NCI-H2081 treated with DMSO at 0.1 percent for 48 hours (cell line): ENCODE results near the gene GGT6.

Source experiments
- DNase-seq: peaks from one replicate; lab custom pipeline; 2025; lab: John Stamatoyannopoulos, UW

The GGT6 gene

DNA sequence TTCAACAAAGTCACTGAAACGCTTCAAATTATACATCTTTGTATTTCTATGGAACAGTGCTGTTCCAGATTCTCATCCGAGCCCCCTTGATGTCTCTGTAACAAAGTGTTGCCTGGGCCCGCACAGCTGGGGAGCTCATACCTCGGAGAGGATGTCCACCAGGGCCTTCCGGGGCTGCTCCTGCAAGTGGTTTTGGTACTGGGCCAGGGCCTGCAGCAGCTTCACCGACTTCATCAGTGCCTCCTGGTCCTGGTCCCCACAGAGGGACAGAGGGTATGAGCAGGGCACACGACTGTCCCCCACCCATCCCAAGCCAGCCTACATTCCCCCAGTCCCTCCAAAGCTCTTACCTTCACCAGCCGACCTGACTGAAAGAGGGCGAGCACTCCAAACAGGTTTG lies 6.7 kb downstream of the GGT6 start:
- no peak for DNase-seq

DNA sequence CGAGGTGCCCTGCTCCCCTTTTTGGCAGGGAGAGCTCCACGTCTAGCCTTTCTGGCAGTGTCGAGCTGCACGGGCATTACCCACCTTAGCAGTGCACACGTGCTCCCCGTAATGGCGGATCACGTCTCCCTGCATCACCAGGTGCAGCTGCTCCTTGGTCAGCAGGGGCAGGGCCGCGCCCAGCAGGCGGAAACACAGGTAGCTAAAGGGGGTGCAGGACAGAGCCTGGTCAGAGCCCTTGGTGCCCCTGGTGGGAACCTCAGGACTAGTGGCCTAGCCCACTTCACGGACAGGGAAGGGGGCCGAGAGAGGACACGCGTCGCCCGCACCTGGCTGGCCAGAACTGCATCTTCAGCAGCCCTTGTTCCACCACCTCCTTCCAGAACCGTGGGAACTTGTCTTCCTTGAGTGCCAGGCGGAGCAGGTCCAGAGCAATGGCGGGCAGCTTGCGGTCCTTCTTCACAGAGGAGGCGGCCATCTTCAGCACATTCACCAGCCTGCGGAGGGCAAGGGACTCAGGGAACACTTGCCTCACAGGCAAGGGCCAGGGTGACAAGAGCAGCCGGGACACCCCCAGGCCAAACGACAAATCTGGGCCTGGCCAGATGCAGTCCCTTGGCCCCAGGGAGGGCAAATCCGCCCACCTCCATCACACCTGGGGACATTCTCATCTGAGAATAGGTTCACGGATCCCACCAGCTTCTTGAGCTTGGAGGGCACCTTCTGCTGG lies 8.4 kb downstream of the GGT6 start:
- DNase-seq: no peak

DNA sequence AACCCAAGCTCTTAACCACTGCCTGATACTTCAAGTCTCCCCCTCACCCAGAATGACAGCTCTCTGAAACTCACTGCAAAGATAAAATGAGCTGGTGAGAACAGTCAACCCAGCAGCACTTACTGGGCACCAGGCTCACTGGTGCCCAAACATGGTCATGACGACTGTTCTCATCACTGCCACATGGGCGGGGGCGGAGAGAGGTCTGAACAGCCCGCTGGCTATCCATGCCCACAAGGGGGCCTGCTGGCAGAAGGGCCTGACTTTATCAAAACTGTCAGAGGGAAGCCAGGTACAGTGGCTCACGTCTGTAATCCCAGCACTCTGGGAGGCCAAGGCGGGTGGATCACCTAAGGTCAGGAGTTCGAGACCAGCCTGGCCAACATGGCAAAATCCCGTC lies 9.2 kb downstream of the GGT6 start:
- no peak for DNase-seq

DNA sequence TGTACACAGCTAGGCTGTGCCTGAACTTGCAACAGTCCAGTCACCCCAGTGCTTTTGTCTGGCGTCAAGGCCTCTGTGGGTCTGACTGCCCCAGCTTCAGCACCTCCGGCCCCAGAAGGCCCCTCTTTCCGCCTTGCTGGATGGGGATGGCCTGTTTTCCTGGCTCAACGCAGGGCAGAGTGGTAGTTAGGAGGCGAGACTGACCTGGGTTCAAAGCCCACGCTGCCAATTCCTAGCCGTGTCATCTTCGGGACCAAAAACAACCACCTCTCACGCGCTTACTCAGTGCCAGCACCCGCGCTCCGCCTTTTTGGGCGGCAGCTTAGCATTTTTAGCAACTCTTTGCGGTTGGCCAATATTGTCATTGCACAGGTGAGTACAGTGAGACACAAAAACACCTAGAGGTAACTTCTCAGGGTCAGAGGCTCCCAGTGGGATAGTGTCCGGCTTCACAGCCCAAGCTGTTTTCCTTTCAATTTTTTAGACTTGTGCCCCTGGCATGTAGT lies 9.8 kb downstream of the GGT6 start:
- no peak for DNase-seq

DNA sequence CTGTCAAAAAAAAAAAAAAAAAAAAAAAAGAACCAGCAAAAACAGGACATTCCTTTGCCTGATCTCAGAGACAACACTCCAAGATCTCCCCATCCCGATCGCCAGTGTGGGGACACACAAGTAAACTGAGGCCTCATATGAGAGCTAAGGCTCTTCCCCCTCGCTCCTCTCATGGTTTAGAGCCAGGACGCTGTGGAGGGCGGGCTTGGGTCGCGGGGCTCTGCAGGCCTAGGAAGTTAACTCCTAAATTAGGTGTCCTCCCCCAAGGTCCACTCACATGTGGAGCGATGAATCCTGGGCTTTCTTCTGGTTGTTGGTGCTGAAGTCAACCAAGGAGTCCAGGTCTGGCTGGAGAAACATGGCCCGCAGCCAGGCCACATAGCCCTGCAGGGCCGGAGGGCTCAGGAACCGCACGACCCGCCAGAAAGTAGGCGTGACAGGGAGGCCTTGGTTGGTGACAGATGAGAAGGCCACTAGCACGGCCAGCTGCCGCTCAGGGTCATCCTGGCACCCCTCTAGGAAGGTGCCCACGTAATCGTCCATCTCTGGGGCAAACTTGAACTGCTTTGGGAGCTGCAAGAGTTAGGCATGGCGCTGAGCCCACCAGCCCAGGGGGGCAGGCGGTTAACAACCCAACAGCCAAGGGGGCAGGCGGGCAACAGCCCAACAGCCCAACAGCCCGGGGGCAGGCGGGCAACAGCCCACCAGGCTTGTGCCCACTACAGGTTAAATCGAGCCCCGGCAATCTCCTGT lies 10.4 kb downstream of the GGT6 start:
- DNase-seq: no peak

DNA sequence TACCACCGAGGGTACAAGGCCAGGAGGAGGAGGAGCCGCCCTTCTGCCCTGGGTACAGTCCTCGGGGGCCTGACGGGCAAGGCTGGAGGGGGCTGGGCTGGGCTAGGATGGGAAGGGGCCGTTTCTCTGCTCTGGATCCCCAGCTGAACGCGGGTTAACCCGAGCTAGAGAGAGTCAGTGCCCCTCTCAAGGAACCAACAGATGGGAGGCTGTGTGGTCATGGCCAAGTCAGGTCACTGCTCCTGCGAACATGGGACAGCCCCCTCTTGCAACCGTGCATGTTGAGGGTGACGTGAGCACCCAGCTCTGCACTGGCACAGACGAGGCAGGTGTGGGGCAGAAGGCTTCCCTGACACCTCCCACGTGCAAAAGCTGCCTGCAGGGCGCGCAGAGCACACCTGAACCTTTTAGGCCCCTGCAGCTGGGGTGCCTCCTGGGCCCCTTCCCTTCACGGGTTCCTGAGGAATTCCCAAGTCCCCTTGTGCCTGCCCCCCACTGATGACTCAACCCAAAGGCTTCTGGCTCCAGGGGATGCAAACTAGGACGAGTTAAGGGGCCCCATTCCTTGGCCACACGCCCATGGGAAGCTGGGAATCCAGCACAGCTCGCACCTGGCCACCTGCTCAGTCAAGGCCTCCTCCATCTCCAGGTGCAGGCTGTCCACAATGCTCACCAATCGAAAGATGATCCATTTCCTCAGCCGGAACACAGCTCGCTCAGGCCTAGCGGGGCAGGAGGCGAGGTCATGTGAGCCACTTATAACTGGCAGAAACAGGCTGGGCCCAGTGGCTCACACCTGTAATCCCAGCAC lies 11.5 kb downstream of the GGT6 start:
- no peak for DNase-seq

DNA sequence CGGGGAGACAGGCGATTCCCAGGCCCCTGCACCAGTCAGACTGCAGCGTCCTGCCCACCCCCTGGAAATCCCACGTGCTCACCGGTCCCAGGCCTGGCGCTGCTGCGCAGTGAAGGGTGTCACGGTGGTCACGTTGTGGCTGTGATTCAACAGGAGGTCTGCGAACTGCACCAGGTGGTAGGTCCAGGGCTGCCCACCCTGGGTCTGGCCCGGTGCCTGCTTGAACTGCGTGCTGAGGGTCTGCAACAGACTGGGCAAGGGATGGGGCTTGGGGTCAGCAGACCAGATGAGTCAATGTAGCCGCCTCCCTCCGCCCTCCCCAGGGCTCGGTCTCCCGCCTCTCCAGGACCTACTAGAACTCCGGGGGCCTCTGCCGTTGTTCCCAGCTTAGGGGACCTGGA lies 12.3 kb downstream of the GGT6 start:
- no peak for DNase-seq

DNA sequence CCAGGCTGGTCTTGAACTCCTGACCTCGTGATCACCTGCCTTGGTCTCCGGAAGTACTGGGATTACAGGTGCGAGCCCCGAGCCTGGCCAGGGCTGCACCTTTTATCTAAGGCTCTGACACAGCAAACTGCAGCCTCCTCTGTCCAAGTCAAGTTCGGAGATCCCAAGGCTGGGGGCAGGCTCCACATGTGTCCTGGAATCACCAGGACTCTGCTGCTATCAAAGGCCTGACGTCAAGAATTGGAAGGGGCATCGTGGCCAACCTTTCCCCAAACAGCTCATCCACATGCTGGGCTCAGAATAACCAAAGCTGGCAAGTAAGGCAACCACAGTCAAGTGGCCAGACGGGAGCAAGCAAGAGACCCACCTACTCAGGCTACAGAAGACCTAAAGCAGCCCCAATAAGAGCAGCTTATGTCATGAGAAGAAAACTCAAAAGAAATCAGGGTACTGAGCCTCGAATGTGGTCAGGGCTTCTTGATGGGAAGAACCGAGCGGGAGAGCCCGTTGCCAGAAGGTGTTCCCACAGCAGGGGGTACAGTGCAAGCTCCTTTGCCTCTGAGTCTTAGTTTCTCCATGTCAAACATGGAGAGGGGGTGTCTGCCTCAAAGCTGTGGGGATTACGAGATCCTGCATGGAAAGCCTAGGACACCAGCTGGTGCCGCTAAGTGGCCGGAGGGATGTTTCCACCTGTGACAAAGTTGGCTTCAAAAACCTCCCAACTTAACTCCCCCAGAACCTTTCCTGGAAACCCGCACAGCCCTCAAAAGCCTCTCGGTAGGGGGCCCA lies 13.1 kb downstream of the GGT6 start:
- no peak for DNase-seq

DNA sequence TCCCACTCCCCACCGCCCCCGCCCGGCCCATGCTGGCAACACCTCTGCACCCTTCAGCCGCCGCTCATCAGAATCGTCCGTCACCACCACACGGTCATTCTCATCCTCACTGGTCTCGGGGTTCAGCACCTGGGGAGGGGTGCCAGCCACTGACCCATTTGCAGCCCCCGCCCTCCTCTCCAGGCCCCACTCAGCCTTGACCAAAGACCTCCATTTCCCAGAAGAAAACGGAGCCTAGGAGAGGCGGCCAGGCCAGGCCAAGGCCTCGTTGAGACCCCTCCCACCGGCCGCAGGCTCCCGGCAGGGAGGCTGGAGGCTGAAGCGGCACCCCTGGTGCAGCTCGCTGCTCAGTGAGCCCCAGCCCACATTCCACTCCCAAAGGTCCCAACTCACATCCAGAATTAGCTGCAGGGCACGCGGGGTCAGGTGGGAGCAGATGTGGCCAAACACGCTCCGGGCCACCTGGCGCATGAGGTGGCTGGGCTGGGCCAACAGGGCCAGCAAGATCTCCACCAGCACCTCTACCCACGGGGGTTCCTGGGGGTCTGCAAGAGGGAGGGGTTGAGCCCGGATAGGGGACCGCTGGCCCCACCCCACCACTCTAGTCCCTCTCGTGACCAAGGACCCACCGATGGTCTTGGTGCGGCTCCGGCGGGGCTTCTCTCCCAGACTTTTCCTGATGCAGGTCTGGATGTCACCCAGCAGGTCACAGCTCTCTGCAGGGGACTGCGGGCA lies 15.0 kb downstream of the GGT6 start:
- no peak for DNase-seq

DNA sequence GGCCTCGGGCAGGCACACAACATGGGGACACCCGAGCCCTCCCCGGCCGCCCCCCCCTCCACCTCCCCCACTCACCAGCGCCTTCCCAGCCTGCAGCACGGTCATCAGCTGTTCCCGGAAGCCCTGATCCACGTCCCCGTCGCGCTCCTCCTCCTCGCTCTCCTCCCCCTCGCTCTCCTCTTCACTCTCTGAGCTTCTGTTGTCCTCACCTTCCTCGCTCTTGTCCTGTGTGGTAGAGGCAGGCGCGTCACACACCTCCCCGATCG lies 15.5 kb downstream of the GGT6 start:
- DNase-seq: no peak

DNA sequence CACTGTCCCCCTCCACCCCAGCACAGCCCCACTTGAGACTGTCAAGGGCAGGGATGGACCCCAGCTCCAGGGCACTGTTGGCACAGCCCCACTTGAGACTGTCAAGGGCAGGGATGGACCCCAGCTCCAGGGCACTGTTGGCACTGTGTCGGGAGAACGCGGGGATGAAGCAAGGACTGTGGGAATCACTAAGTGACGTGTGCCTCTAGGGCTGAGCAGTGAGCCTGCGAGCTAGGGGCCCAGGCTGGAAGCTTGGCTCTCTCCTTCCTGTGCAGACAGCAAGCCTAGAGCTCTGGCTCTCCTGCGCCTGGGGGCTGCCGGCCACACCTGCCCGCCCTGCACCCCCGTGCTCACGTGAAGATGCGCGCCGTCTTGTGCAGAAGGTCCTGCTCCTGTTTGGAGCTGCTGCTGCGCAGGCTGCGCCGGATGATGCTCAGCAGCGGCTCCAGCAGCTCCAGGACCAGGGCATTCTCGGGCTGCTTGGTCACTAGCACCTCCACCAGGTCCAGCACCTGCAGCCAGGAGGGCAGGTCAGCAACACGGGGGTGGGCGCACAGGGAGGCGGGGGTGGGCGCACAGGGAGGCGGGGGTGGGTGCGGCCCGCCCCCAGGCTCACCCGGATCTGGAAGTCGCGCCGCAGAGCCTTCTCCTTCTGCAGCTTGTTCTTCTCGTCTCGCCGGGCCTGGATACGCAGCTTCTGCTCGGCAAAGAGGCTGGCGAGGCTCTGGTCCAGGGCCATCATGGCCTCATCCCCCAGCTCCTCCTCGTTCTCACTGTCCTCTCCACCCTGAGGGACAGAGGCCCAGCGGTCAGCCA lies 16.0 kb downstream of the GGT6 start:
- no peak for DNase-seq

DNA sequence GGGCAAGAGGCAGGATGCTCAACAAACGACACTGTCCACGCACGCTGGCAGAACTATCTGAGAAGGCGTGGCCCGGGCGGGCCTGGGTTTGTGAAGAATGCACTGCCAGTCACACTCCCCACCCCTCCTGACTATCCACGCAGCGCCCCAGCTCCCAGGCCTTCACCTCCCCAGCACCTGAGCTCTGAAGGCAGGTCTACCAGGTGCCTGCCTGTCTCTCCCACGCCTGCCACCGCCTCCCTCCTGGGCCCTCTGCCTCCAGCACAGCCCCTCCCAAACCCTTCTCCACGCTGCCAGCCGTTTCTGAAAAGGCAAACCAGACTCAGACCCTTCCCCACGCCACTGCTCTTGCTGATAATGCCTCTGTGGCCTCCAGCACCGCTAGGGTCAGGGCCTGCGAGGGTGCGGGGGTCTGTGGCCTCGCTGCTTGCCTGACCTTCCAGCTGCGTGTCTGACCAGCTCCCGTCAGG lies 16.8 kb downstream of the GGT6 start:
- no peak for DNase-seq

DNA sequence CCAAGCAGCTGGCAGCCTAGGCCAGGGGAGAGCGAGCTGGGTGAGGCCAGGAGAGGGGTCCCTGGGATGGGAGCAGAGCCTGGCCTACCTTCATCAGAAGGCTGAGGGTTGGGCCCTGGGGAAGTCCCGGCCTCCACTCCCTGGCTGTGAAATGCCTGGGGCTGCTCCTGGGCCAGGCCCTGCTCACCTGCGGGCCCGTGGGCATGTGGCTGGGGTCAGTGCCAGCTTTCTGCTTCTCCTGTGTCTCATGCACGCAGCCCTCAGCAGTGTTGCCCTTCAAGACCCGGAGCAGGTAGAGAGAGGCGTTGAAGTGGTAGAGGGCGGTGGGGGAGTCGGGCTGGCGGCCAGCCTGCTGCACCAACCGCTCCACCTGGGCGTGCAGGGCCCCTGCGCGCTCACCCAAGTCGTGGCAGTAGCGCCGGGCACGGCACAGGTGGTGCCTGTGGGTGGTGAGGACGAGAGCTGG lies 17.6 kb downstream of the GGT6 start:
- DNase-seq: no peak

DNA sequence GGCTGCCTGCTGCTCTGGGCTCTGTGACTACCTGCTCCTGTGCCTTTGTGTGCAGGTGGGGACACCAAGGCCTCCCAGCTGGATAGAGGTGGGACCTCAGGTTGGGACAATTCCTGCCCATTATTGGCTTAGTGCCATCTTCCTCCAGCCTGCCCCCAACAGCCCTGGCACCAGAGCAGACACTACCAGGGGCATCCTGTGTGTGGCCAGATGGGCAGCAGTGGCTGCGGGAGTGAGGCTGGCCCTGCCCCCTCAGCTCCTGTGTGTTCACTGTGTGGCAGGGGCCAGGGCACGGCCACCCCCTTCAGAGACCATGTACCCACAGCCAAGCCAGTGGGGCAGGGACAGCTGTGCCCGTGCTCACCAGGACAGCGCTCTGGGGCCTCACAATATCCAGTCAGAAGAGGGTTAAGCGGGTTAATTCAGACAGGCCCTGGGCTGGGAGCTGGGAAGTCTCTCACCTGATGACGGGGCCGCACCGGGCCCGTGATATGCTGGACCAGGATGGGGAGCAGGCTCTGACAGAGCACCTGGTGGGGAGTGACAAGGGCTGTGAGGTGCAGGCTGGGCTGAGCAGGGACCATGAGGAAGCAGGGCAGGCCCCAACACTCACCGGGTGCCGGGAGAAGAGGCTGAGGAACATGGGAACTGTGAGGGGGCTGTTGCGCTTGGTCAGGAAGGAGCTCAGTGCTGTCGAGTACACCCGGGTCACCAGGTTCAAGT lies 18.2 kb downstream of the GGT6 start:
- DNase-seq: no peak

DNA sequence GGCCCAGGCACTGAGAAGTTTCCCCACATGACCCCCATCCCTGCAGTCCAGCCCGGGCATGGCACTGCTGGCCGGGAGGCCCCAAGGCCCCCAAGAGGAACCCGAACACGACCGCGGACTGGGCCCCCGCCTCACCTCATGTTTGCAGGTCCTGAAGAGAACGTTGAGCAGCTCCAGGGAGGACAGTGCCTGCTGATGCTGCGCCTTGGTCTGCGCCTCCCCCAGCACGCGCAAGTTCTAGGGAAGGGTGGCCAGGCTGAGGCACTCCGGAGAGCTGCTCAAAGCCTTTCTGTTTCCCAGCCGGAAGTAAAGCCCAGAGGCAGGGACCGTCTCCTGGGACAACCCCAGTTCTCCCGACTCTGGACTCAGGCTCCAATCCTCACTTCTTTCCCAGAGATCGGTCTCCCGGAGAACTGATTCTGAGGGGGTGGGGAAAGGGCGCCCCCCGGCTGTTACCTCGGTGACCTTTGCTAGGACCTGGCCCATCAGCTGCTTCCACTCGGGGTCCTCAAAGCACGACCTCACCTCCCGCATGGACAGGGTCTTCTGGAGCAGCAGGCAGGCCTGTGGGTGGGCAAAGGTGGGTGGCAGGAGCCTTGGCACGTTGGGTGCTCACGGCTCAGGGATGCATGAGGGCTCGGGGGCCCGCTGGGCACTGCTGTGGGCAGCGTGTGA lies 18.9 kb downstream of the GGT6 start:
- DNase-seq: no peak

DNA sequence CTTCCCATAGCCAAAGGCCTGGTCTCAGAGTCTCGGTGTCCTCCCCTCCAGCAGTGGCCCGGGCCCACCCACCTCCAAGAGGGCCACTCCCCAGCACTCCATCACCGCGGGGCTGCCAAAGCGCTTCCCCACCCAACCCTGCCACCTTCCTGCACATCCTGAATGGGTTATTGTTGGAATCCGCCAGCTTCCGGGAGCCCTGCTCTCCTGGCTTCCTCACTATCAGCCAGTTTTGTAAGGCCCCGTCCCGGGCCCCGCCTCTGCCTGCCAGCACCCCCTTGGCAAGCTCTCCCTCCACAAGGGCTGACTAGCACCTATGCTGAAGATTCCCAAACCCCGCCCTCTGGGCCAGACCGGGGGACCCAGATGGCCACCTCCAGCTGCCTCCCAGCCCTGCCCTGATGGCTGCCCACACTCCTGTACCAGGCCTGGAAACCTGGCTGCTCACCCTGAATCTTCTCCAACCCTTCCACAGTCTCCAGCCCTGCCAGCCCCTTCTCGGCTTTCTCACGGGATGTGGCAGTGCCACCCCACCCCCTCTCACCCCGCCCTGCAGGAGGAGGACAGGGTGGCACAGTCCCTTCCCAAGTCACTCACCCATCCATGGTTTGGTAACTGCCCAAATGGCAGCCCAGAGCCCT lies 19.6 kb downstream of the GGT6 start:
- DNase-seq: no peak

DNA sequence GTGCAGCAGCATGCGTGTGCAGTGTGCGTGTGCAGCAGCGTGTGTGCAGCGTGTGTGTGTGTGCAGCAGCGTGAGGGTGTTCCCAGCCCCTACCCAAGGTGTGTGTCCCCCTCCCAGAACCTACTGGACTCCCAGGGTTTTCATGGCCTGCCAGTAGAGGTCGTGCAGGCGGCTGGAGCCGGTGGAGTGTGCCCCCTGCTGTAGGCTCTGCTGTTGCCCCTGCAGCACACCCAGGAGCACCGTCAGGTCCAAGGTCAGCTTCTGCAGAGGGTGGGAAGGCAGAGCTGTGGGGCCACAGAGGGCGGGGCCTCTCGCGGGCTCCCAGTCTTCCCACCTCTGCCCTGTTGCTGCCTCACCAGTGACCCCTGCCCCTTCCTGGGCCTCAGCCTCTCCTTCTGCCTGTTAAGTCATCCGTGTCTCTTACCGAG lies 20.1 kb downstream of the GGT6 start:
- DNase-seq: no peak

DNA sequence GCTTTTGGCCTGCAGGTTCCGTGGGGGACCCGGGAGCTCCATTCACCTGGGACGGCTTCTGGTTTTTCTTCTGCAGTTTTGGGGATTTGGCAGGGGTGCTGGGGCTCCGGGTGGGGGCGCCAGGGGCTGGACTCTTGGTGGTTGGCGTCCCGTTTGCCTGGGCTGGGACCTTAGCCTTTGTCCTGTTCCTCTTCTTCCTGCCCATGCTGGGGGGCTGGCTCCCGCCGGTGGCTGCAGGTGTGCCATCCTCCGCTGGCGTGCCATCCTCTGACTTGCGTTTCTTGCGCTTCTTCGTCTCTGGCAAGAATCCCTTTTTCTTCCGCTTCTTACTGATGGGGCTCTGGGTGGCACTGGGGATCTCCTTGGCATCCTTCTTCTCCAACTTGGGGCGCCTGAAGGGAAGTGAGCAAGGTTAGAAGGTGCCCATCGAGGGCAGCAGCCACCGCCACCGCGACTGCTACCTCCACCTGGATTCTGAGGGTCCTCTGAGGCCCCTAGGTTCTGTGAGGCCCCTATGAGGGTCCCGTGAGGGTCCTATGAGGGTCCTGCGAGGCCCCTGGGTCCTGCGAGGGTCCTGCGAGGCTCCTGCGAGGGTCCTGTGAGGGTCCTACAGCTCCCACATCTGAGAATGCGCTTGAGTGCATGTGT lies 20.7 kb downstream of the GGT6 start:
- DNase-seq: no peak
